ENCODE data around the gene MNAT1.
A peak's percentile ranks its signal among the peaks of the same experiment; 100 is the strongest.
"Not testable (repeated sequence)": the region's sequence is repeated elsewhere in the genome, so short reads cannot be mapped to it uniquely, and the experiment has no call there.

The MNAT1 gene

DNA sequence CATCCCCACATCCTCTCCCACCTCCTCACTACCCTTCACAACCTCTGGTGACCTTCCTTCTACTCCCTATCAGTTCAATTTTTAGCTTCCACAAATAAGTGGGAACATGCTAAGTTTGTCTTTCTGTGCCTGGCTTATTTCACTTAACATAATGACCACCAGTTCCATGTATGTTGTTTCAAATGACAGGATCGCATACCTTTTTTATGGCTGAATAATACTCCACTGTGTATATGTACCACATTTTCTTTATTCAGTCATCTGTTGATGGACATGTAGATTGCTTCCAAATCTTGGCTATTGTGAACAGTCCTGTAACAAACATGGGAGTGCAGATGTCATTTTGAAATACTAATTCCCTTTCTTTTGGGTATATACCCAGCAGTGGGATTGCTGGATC is 147.7 kb downstream of the MNAT1 start:
- DNase-seq (ENCODE audit: low spot score) = no peak

- DNase-seq (ENCODE audit: low spot score) = no peak
Measured at GRCh38 chr14:60884134-60884533, 149.6 kb downstream of the MNAT1 start.

DNA sequence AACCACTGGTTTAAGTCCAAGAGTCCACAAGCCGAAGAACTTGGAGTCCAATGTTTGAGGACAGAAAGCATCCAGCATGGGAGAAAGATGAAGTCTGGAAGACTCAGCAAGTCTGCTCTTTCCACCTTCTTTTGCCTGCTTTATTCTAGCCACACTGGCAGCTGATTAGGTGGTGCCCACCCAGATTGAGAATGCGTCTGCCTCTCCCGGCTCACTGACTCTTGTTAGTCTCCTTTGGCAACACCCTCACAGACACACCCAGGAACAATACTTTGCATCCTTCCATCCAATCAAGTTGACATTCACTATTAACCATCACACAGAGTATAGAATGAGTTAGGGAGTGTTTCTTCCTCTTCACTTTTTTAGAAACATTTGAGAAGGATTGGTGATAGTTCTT is 156.1 kb downstream of the MNAT1 start:
- DNase-seq (ENCODE audit: low spot score) = not testable (repeated sequence)

DNA sequence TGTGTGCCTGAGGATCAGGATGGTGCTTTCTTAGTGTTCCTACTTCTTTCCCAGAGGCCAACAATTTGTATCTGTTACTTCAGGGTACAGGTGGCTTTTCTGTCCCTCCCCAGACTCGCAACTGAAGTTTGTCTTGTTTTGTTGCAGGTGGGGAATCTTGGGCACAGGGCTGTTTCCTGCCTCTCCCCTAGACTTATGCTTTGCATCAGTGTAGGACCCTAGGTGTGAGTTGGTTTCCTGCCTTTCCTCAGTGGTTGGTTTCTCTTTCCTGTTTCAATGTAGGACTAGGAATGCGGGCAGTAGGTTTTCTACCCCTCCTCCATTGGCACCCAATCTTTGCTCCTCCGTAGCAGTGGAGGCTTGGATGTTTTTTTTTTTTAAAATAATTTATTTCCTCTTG is 159.3 kb downstream of the MNAT1 start:
- no peak for DNase-seq (ENCODE audit: low spot score)

GRCh38 chr14:60904381-60904780 is 169.8 kb downstream of the MNAT1 start:
- DNase-seq (ENCODE audit: low spot score) = no peak

DNA sequence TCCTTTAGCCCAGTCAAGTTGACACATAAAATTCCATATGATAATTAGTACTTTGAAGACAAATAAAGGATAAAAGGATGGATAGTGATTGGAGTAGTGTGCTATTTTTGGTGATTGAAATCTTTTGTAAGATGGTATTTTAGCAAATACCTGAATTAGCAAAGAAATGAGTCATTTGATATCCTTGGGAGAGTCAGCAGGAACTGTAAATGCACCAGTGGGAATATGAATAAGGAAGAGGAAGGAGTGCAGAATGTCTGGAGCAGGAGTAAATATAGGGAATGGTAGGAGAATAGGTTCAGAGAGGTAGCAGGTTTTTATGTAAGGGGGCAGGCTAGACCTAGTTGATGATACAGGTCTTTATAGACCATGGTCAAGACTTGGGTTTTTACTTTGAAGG is 171.4 kb downstream of the MNAT1 start:
- no peak for DNase-seq (ENCODE audit: low spot score)

DNA sequence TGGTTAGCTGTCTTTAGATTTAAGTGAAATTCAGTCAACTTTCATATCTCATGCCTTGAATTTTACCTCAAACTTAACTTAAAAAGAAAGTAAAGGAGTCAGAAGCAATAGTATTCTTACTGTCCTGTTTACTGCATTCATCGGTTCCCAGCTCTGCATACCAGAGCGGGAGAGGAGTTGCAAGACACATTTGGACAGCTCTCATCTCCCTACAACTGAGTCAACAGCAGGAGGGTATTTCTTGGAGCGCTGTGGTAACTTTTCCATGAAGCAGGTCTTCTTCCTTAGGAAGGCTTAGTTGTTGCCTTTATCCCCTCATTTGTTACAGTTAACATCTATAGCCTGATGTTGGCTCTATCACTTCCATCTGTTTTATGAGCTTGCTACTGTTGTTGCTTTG is 181.2 kb downstream of the MNAT1 start:
- no peak for DNase-seq (ENCODE audit: low spot score)

- DNase-seq (ENCODE audit: low spot score) = peak; percentile 60
Measured at GRCh38 chr14:60922050-60922449, 187.5 kb downstream of the MNAT1 start.

DNA sequence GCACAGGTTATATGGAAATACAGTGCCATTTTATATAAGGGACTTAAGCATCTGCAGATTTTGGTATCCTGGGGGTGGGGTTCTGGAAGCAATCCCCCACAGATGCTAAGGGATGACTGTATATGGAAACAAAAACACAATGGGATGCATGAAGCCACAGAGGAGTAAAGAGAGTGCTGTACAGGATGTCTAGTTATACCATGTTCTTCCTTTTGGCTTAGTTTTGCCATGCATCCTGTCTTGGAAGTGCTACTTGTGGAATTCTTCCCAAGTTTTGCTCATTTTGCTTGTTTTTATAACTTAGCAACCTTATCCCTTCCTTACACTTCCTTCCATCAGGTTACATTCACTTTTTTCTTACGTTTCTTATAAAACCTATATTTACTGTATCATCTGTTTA is 190.7 kb downstream of the MNAT1 start:
- no peak for DNase-seq (ENCODE audit: low spot score)

GRCh38 chr14:60926002-60926401 is 191.4 kb downstream of the MNAT1 start:
- no peak for DNase-seq (ENCODE audit: low spot score)

DNA sequence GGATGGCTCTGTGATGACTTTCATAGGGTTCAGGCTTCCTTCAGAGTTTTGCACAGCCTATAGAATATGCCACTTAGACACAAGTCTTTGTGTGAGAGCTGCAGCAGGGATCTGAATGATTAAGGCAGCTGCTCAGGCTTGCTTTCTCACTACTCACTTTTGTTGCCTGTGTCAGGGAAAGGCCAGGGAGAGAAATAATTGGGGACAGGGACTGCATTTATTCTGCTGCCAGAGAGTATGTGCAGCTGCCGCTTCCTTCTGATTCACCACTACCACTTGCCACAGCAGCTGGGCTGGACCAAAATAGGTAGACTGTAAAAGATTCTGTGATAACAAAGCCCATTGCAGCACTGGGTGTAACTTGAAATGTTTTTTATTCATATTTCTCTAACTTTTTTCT is 196.7 kb downstream of the MNAT1 start:
- DNase-seq (ENCODE audit: low spot score) = no peak

- DNase-seq (ENCODE audit: low spot score) = no peak
Measured at GRCh38 chr14:60933920-60934655, 199.5 kb downstream of the MNAT1 start.

DNA sequence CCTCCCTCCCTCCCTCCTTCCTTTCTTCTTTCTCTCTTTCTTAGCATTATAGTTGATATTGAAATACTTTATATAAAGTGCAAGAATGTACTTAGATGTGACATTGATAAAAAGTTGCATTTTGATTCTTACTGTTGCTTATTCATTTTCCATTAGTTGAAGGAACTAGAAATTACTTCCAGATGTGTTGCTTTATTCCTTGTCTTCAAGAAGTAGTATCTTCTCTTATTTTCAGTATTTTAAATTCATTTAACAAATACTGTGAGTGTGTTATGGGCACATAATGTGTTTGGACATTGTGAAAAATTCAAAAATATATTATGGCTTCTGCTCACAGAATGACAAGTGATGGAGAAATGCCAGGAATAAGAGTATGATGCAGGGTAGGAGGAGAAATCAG is 200.8 kb downstream of the MNAT1 start:
- DNase-seq (ENCODE audit: low spot score) = no peak

- no peak for DNase-seq (ENCODE audit: low spot score)
Measured at GRCh38 chr14:60943637-60944032, 209.1 kb downstream of the MNAT1 start.

DNA sequence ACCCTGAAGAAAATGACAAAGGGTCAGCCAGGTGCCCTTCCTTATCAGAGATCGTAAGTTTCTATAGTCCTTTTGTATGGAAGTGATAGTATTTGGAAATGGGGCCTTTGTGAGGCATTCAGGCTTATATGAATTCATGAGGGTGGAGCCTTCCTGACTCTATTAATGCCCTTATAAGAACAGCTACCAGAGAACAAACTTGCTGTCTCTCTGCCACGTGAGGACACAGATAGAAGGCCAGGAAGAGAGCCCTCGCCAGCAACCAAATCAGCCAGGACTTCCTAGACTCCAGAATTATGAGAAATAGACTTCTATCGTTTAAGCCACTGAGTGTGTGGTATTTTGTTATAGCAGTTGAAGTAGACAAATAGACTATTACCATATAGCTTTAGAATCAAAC is 209.6 kb downstream of the MNAT1 start:
- DNase-seq (ENCODE audit: low spot score) = no peak

GRCh38 chr14:60945984-60946383 is 211.4 kb downstream of the MNAT1 start:
- no peak for DNase-seq (ENCODE audit: low spot score)

- no peak for DNase-seq (ENCODE audit: low spot score)
Measured at GRCh38 chr14:60946773-60947172, 212.2 kb downstream of the MNAT1 start.

DNA sequence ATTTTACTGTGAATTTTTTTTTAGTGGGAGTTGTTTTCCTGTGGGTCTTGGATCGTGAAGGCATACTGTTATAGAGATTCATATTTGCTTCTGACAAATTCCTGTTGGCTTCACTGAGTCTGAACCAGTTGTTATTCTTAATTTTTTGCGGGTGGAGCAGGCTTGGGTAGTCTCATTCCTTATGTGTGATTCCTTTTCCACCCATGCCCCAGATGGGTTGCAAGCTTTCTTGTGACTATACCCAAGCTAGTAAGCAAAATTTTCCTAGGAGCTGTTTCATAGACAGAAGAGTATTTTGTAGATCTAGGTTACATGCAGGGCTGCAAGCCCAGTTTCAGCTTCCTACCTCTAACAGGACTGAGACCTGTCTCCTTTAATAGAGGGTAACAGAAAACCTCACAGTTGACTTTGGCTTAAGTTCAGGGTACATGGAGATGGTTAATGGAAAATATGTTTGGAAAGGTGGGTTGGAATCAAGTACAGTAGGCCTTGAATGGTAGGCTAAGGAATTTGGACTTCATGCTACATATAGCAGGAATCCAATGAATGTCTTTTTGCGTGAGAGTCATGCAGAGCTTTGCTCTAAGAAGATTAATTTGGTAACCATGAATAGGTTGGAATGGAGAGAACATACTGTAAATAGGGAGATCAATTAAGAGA is 217.3 kb downstream of the MNAT1 start:
- no peak for DNase-seq (ENCODE audit: low spot score)

- no peak for DNase-seq (ENCODE audit: low spot score)
Measured at GRCh38 chr14:60956202-60956601, 221.6 kb downstream of the MNAT1 start.

- no peak for DNase-seq (ENCODE audit: low spot score)
Measured at GRCh38 chr14:60956632-60957031, 222.1 kb downstream of the MNAT1 start.

DNA sequence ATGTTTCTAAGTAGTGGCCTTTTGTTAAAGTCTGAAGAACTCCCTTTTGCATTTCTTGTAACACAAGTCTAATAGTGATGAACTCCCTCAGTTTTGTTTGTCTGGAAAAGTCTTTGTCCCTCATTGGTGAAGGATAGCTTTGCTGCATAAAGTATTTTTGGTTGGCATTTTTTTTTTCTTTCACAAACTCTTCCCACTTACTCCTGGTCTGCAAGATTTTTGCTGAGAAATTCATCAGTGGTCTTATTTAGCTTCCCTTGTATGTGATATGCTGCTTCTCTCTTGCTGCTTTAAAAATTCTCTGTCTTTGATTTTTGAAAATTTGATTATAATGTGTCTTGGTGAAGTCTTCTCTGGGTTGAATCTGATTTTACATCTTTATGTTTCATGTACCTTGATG is 223.6 kb downstream of the MNAT1 start:
- DNase-seq (ENCODE audit: low spot score) = no peak

DNA sequence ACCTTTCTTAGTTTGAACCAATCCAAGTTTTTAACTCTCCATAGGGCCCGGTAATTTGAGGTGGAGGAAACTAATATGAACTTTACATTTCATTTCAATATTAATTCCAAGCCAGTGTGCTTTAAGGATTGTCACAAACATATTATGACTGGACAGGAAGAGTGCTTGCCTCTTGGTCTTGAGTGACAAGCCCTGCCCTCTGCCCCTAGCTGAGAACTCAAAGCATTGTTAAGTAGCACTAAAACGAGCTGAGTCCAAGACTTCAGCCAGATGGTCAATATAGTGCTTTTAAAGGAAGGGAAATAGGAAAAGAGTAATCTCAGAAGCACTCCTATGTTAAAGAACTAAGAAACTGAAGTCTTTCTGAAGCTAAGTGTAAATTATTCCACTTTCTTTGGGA is 229.2 kb downstream of the MNAT1 start:
- no peak for DNase-seq (ENCODE audit: low spot score)

GRCh38 chr14:60964904-60965303 is 230.3 kb downstream of the MNAT1 start:
- no peak for DNase-seq (ENCODE audit: low spot score)

DNA sequence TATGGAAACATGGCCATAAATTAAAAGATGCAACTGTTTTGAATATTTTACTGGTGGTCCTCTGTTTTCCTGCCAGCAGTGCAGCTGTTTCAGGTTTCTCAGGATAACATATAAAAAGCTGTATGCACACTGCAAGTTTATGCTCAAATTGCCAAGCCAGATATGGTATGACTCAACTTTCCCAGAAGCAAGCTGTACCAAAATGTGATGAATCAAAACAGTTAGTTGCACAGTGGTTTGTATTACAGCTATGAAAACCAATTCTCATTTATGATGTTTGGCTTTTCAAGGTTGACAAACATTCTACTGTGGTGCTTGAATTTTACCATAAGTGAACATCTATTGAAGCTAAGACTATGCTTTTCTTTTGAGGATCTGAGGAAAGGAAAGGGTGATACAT is 230.8 kb downstream of the MNAT1 start:
- DNase-seq (ENCODE audit: low spot score) = peak; percentile 46
